Astrocyte (in vitro differentiated cells and primary cell): ENCODE measurements around the gene HOXA5.

ENCODE experiments used
- CTCF ChIP-seq: IDR thresholded peaks from 2 replicates; pipeline ENCODE4 v1.5.1; 2011; ENCODE audit warnings: low read depth, mild to moderate bottlenecking, inconsistent platforms, low read length, moderate library complexity; ENCODE audit not compliant: insufficient read depth
- EZH2 ChIP-seq: IDR thresholded peaks from 2 replicates; pipeline ENCODE4 v1.6.1; 2012; ENCODE audit warnings: mild to moderate bottlenecking, low read length, inconsistent platforms; ENCODE audit not compliant: insufficient read depth

GRCh38 chr7:27091105-27091504 is 52.4 kb downstream of the HOXA5 start:
- TF ChIP-seq CTCF (no peak), EZH2 (no peak)
